ENCODE data around the gene DIPK1B. TPM values are rescaled to one million over a fixed set of nuclear protein-coding genes. Genes with fewer than 3 reads are reported as not detected.

The DIPK1B gene
- total RNA-seq, 4 donors from 2014 or later = 4.4 to 12.8 (median 7.5) TPM

DNA sequence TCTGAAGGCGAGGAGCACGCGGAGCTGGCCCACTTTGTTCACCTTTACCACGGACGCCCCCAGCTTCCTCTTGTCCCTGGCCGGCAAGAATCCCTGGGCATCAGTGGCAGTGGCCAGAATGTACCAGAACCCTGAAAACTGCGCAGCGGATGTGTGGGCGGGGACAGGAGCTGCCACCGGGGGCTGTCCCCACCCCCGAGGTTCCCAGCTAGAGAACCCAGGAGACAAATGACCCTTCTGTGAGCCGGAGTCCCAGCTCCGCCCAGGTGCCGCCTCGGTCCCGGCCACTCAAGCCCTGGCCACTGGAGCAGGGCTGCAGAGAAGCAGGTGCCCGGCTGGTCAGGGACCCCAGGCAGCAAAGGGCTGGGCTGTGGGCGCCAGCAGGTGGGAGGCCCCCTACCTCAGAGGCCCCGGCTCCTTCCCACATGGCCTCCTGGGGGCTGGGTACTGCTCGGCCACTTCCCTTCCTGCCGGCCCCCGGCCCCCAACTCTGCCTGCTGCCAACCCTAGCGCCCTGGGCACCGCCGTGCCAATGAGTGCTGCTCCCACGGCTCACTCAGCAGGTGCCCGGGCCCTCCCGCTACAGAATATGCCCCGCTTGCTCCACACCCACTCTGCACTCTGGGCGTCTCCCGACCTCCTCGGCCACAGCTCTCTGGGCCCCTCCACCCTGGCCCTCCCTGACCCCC is 29.7 kb downstream of the DIPK1B start:
- ATAC-seq (ENCODE audit: low FRiP score) = no peak
- no peak for DNase-seq (ENCODE audit: low spot score)
- TF ChIP-seq, protein P1, sequence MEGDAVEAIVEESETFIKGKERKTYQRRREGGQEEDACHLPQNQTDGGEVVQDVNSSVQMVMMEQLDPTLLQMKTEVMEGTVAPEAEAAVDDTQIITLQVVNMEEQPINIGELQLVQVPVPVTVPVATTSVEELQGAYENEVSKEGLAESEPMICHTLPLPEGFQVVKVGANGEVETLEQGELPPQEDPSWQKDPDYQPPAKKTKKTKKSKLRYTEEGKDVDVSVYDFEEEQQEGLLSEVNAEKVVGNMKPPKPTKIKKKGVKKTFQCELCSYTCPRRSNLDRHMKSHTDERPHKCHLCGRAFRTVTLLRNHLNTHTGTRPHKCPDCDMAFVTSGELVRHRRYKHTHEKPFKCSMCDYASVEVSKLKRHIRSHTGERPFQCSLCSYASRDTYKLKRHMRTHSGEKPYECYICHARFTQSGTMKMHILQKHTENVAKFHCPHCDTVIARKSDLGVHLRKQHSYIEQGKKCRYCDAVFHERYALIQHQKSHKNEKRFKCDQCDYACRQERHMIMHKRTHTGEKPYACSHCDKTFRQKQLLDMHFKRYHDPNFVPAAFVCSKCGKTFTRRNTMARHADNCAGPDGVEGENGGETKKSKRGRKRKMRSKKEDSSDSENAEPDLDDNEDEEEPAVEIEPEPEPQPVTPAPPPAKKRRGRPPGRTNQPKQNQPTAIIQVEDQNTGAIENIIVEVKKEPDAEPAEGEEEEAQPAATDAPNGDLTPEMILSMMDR (IDR thresholded peaks at IDR 0.05) = no peak

DNA sequence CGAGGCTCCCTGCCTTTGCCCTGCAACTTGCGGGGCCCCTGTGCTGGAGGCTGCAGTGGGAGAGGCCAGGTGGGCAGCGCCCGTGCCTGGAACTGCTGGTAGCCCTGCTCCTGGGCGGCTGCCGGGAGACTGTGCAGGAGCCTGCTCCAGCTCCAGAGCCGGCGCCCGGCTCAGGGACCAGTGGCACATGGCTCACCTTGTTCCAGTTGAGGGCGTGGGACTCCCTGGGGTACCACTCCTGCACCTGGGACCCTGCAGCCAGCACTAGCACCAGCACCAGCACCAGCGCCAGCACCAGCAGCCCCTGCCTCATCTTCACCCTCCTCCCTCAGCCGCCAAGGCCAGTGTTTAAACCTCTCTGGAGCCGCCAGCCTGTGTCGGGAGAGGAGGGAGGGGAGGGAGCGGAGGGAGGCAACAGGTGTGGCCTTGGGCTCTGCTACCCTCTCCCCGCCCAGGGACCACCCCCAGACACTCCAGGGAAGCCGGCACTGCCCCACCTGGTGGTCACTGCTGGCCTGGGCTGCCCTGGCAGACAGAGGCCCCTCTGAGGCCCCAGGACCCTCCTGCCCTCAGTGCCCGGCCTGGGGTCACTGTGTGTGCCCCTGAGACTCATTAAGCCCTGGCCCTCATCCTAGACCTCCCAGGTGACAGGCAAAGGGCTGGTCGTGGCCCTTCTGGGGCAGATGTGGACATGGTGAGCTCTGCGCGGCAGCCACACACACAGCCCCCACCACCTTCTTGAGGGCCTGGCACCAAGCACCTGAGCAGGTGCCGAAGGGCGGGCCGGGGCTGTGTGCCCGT is 30.4 kb downstream of the DIPK1B start, which contains the start of gene LCN10:
LCN10 (minus strand) TSS at position 350 of the 801 bp plus-strand sequence; CDS start at position 313, 37 bp downstream.
- ATAC-seq (ENCODE audit: low FRiP score) (no peak), DNase-seq (ENCODE audit: low spot score) (no peak)
- TF ChIP-seq, protein P1 (IDR thresholded peaks at IDR 0.05) = no peak

DNA sequence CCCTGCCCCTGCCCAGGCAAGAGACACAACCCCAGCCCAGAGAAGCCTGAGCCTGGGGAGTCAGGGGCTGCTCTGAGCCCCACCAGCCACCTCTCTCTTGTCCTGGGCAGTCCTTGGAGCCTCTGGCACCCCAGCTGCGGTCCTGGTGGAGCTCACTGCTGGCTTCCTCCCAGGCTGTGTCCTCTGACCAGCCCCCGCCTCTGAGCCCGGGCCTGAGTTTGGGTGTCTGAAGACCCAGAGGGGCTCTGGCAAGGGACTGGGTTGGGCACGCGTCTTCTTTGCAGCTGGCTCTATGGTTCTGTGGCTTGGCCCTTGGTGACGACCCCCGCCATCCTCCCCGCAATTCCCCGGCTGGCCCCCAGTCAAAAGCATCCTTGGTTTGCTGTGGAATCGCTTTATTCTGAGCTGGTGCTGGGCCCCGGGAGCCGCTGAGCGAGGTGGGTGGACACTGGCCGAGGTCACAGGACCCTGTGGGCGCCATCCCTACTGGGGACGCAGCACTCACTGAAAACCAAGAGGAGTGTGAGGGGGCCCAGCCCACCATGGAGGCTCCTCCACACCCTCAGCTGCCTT is 31.4 kb downstream of the DIPK1B start:
- ATAC-seq (ENCODE audit: low FRiP score) (no peak), DNase-seq (ENCODE audit: low spot score) (no peak)
- TF ChIP-seq, protein P1 (IDR thresholded peaks at IDR 0.05) = no peak

DNA sequence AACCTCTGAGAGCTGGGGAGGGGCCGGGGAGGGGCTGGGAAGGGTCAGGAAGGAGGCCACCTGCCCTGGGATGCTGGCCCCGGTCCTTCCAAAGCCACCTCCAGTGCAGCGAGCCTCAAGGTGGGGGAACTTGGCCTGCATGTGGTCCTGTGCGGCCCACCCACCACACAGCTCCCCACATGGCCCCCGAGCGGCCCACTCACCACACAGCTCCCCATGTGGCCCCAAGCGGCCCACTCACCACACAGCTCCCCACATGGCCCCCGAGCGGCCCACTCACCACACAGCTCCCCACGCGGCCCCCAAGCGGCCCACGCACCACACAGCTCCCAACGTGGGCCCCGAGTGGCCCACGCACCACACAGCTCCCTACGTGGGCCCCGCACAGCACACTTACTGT is 32.4 kb downstream of the DIPK1B start:
- DNase-seq (ENCODE audit: low spot score) (no peak), ATAC-seq (ENCODE audit: low FRiP score) (no peak)
- TF ChIP-seq, protein P1 (IDR thresholded peaks at IDR 0.05) = no peak

DNA sequence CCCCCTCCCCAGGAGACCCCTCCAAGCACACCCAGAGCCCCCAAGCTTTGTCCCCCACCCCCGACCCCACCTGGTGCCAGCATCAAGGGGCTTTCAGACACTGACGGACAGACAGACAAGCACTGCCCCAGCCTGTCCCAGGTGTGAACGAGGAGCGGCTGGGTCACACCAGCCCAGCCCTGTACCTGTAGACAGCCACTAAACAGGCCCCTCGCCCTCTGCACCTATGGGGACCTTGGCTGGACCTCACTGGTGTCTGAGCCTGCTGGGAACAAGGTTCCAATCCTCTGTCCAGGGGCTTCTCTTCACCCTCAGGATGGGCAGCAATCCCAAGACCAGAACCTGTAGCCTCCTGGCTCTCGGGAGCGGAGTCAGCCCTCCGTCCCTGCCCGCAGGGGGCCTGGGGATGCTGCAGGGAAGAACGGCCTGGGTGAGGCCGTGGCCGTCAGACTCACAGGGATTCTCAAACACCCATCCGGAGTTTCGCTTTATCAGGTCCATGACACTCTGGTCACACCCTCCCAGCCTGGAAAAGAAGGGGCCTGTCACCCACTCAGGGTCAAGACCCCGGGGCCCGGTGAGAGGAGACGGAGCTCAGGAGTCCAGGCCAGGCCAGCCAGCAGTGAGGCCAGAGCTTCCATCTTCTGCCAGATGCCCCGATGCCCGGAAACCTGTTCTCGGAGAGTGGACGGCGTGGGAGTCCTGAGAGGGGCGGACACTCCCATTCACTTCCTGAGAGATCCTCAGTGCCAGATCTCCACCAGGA is 33.2 kb downstream of the DIPK1B start:
- TF ChIP-seq, protein P1 (IDR thresholded peaks at IDR 0.05) = no peak
- no peak for DNase-seq (ENCODE audit: low spot score)
- ATAC-seq (ENCODE audit: low FRiP score) = no peak

DNA sequence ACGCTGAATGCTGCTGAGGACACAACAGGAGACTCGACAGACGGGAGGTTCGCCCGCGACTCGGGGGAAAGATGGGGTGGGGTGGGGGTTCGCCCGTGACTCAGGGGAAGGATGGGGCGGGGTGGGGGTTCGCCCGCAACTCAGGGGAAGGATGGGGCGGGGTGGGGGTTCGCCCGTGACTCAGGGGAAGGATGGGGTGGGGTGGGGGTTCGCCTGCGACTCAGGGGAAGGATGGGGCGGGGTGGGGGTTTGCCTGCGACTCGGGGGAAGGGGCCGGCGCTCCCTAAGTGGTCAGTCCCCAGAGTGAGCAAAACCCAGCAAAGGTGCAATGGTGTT is 33.8 kb downstream of the DIPK1B start:
- no peak for ATAC-seq (ENCODE audit: low FRiP score)
- DNase-seq (ENCODE audit: low spot score) = no peak

More for the DNA sequence above, 33.8 kb downstream of the DIPK1B start:
- TF ChIP-seq, protein P1 (IDR thresholded peaks at IDR 0.05) = no peak
